GM19372 (cell line): ENCODE data around the gene SUZ12.
"Not testable (repeated sequence)": the region's sequence is repeated elsewhere in the genome, so short reads cannot be mapped to it uniquely, and the experiment has no call there.

ENCODE experiments used
- ATAC-seq: cut with Tn5 transposase; IDR thresholded peaks from one replicate; pipeline ENCODE4 v1.9.1; 2021; ENCODE audit warnings: mild to moderate bottlenecking, low read depth, moderate library complexity; ENCODE audit not compliant: unreplicated experiment

Gene SUZ12

GRCh38 chr17:32033223-32033622 lies 96.4 kb downstream of the SUZ12 start:
- no peak for ATAC-seq

- ATAC-seq = not testable (repeated sequence)
Observed at GRCh38 chr17:32033812-32034211, 97.0 kb downstream of the SUZ12 start.

- ATAC-seq = not testable (repeated sequence)
Observed at GRCh38 chr17:32040246-32040645, 103.4 kb downstream of the SUZ12 start.

DNA sequence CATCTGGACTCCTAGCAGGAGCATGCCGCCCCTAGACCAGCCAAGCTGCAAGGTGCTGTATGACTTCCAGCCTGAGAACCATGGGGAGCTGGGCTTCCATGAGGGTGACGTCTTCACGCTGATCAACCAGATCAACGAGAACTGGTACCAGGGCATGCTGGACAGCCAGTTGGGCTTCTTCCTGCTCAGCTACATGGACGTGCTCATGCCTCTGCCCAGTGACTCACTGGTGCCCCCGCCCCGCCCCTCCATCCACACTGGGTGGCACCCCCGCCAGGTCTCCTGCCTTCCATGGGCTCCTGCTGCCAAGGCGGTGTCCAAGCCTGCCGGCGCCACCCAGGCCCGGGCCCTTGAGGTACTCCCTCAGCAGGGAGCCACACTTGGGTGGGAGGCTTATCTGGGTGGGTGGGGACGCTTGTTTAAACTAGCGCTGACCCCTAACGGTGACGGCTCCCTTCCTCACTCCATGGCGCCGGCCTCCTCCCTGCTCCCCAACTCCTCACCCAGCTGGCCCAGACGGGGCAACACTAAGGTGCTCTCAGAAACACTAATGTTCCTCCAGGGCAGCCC lies 104.6 kb downstream of the SUZ12 start:
- not testable (repeated sequence) for ATAC-seq

- not testable (repeated sequence) for ATAC-seq
Observed at GRCh38 chr17:32042266-32042665, 105.5 kb downstream of the SUZ12 start.

DNA sequence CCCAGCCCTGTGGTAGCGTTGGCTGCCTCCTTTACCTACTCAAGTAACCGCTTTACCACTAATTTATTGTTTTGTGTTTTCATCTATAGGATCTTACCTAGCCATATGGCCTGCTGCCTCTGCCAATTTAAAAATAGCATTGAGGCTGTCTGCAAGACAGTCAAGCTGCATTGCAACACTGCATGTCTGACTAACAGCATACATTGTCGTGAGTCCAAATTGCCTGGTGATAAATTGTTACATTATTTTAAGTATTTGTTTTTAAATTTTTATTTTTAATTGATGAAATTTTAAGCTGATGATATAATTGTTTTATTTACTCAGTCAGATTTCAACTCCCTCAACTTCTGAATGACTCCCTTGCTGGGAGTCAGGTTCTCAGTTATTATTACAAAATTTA lies 108.8 kb downstream of the SUZ12 start:
- not testable (repeated sequence) for ATAC-seq

DNA sequence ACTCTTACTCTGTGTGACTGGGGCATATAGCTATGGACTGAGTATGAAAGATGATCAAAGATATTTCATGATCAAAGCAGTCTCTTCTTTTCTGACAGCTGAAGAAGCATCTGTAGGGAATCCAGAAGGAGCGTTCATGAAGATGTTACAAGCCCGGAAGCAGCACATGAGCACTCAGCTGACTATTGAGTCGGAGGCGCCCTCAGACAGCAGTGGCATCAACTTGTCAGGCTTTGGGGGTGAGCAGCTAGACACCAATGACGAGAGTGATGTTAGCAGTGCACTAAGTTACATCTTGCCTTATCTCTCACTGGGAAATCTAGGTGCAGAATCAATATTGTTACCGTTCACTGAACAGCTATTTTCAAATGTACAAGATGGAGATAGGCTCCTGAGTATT lies 110.9 kb downstream of the SUZ12 start:
- not testable (repeated sequence) for ATAC-seq
